Measurements from ENCODE around the gene STX11. TPM values are rescaled to one million over a fixed set of nuclear protein-coding genes. Genes with fewer than 3 reads are reported as not detected.

STX11 gene
- polyA plus RNA-seq, 4 donors, result 1.0 to 4.4 (median 3.2) TPM; not detected in 1

- Histone ChIP-seq H3K4me1 (ENCODE audit: control insufficient read depth in 3 of 3, insufficient read depth in 2 of 3, low read depth in 1 of 3, low read length in 2 of 3) (no peaks in the 10 kb centered on the region), H3K27ac (ENCODE audit: low read depth in 1 of 3, low read length in 2 of 3) (no peak overlapping the region), H3K4me3 (ENCODE audit: low read depth in 1 of 3, low read length in 3 of 3) (no peak overlapping the region), H3K27me3 (ENCODE audit: control insufficient read depth in 3 of 3, insufficient read depth in 3 of 3, low read length in 3 of 3) (no peaks in the 10 kb centered on the region), H3K36me3 (ENCODE audit: control insufficient read depth in 3 of 3, insufficient read depth in 2 of 3, low read depth in 1 of 3, low read length in 3 of 3) (no peaks in the 10 kb centered on the region), H3K9me3 (ENCODE audit: control insufficient read depth in 2 of 2, insufficient read depth in 1 of 2, low read depth in 1 of 2, low read length in 1 of 2) (no peaks in the 10 kb centered on the region)
- DNase-seq (no peak), FAIRE-seq (no peak)
- WGBS, 3 donors, result 89 to 93% (median 90%) methylated on average over 2 of the region's 2 CpGs
Measured at GRCh38 chr6:144134176-144134575, 16.1 kb upstream of the STX11 start.

- WGBS, 3 donors, result 70 to 79% (median 74%) methylated on average over 2 of the region's 2 CpGs
- DNase-seq (no peak), FAIRE-seq (no peak)
- Histone ChIP-seq H3K27ac (ENCODE audit: low read depth in 1 of 3, low read length in 2 of 3) (no peak overlapping the region), H3K27me3 (ENCODE audit: control insufficient read depth in 3 of 3, insufficient read depth in 3 of 3, low read length in 3 of 3) (no peaks in the 10 kb centered on the region), H3K4me1 (ENCODE audit: control insufficient read depth in 3 of 3, insufficient read depth in 2 of 3, low read depth in 1 of 3, low read length in 2 of 3) (no peaks in the 10 kb centered on the region), H3K4me3 (ENCODE audit: low read depth in 1 of 3, low read length in 3 of 3) (no peak overlapping the region), H3K36me3 (ENCODE audit: control insufficient read depth in 3 of 3, insufficient read depth in 2 of 3, low read depth in 1 of 3, low read length in 3 of 3) (no peaks in the 10 kb centered on the region), H3K9me3 (ENCODE audit: control insufficient read depth in 2 of 2, insufficient read depth in 1 of 2, low read depth in 1 of 2, low read length in 1 of 2) (no peaks in the 10 kb centered on the region)
Measured at GRCh38 chr6:144134737-144135136, 15.6 kb upstream of the STX11 start.

GRCh38 chr6:144138542-144138941, 11.8 kb upstream of the STX11 start:
- no peaks in the 10 kb centered on the region for H3K36me3 ChIP-seq (ENCODE audit: control insufficient read depth in 3 of 3, insufficient read depth in 2 of 3, low read depth in 1 of 3, low read length in 3 of 3)
- no peak overlapping the region for H3K4me3 ChIP-seq (ENCODE audit: low read depth in 1 of 3, low read length in 3 of 3)
- WGBS, 3 donors, result 71 to 84% (median 76%) methylated on average over 4 of the region's 4 CpGs
- FAIRE-seq (no peak), DNase-seq (no peak)
- H3K27me3 ChIP-seq (ENCODE audit: control insufficient read depth in 3 of 3, insufficient read depth in 3 of 3, low read length in 3 of 3), result no peaks in the 10 kb centered on the region
- no peaks in the 10 kb centered on the region for H3K9me3 ChIP-seq (ENCODE audit: control insufficient read depth in 2 of 2, insufficient read depth in 1 of 2, low read depth in 1 of 2, low read length in 1 of 2)
- H3K27ac ChIP-seq (ENCODE audit: low read depth in 1 of 3, low read length in 2 of 3), result no peak overlapping the region
- H3K4me1 ChIP-seq (ENCODE audit: control insufficient read depth in 3 of 3, insufficient read depth in 2 of 3, low read depth in 1 of 3, low read length in 2 of 3), result no peaks in the 10 kb centered on the region

GRCh38 chr6:144139817-144140216, 10.5 kb upstream of the STX11 start:
- no peaks in the 10 kb centered on the region for H3K4me1 ChIP-seq (ENCODE audit: control insufficient read depth in 3 of 3, insufficient read depth in 2 of 3, low read depth in 1 of 3, low read length in 2 of 3)
- FAIRE-seq, result no peak
- no peak overlapping the region for H3K27ac ChIP-seq (ENCODE audit: low read depth in 1 of 3, low read length in 2 of 3)
- no peak for DNase-seq
- H3K36me3 ChIP-seq (ENCODE audit: control insufficient read depth in 3 of 3, insufficient read depth in 2 of 3, low read depth in 1 of 3, low read length in 3 of 3), result no peaks in the 10 kb centered on the region
- H3K9me3 ChIP-seq (ENCODE audit: control insufficient read depth in 2 of 2, insufficient read depth in 1 of 2, low read depth in 1 of 2, low read length in 1 of 2), result no peaks in the 10 kb centered on the region
- no peaks in the 10 kb centered on the region for H3K27me3 ChIP-seq (ENCODE audit: control insufficient read depth in 3 of 3, insufficient read depth in 3 of 3, low read length in 3 of 3)
- 92 to 96% (median 93%) methylated on average over 3 of the region's 3 CpGs for WGBS, 3 donors
- H3K4me3 ChIP-seq (ENCODE audit: low read depth in 1 of 3, low read length in 3 of 3), result no peak overlapping the region

- H3K27me3 ChIP-seq (ENCODE audit: control insufficient read depth in 3 of 3, insufficient read depth in 3 of 3, low read length in 3 of 3), result no peaks in the 10 kb centered on the region
- no peaks in the 10 kb centered on the region for H3K9me3 ChIP-seq (ENCODE audit: control insufficient read depth in 2 of 2, insufficient read depth in 1 of 2, low read depth in 1 of 2, low read length in 1 of 2)
- no peak overlapping the region for H3K4me3 ChIP-seq (ENCODE audit: low read depth in 1 of 3, low read length in 3 of 3)
- H3K27ac ChIP-seq (ENCODE audit: low read depth in 1 of 3, low read length in 2 of 3), result no peak overlapping the region
- FAIRE-seq (no peak), DNase-seq (no peak)
- H3K4me1 ChIP-seq (ENCODE audit: control insufficient read depth in 3 of 3, insufficient read depth in 2 of 3, low read depth in 1 of 3, low read length in 2 of 3), result no peaks in the 10 kb centered on the region
- no peaks in the 10 kb centered on the region for H3K36me3 ChIP-seq (ENCODE audit: control insufficient read depth in 3 of 3, insufficient read depth in 2 of 3, low read depth in 1 of 3, low read length in 3 of 3)
- 65 to 76% (median 73%) methylated on average over 2 of the region's 2 CpGs for WGBS, 3 donors
Measured at GRCh38 chr6:144140867-144141266, 9.4 kb upstream of the STX11 start.

- FAIRE-seq (no peak), DNase-seq (no peak)
- no peaks in the 10 kb centered on the region for H3K27me3 ChIP-seq (ENCODE audit: control insufficient read depth in 3 of 3, insufficient read depth in 3 of 3, low read length in 3 of 3)
- H3K9me3 ChIP-seq (ENCODE audit: control insufficient read depth in 2 of 2, insufficient read depth in 1 of 2, low read depth in 1 of 2, low read length in 1 of 2), result no peaks in the 10 kb centered on the region
- WGBS, 3 donors, result 68 to 83% (median 79%) methylated on average over 2 of the region's 2 CpGs
- H3K27ac ChIP-seq (ENCODE audit: low read depth in 1 of 3, low read length in 2 of 3), result no peak overlapping the region
- no peak overlapping the region for H3K4me3 ChIP-seq (ENCODE audit: low read depth in 1 of 3, low read length in 3 of 3)
- H3K36me3 ChIP-seq (ENCODE audit: control insufficient read depth in 3 of 3, insufficient read depth in 2 of 3, low read depth in 1 of 3, low read length in 3 of 3), result no peaks in the 10 kb centered on the region
- no peaks in the 10 kb centered on the region for H3K4me1 ChIP-seq (ENCODE audit: control insufficient read depth in 3 of 3, insufficient read depth in 2 of 3, low read depth in 1 of 3, low read length in 2 of 3)
Measured at GRCh38 chr6:144141470-144141869, 8.8 kb upstream of the STX11 start.

- no peaks in the 10 kb centered on the region for H3K9me3 ChIP-seq (ENCODE audit: control insufficient read depth in 2 of 2, insufficient read depth in 1 of 2, low read depth in 1 of 2, low read length in 1 of 2)
- FAIRE-seq (no peak), DNase-seq (no peak)
- whole genome bisulfite sequencing, 3 donors, result 95 to 100% (median 98%) methylated on average over 1 of the region's 1 CpG
- H3K27ac ChIP-seq (ENCODE audit: low read depth in 1 of 3, low read length in 2 of 3), result no peak overlapping the region
- peaks cover 0 to 7% (median 0%) of the 10 kb centered on the region in 3 donors for H3K27me3 ChIP-seq (ENCODE audit: control insufficient read depth in 3 of 3, insufficient read depth in 3 of 3, low read length in 3 of 3)
- H3K4me3 ChIP-seq (ENCODE audit: low read depth in 1 of 3, low read length in 3 of 3), result no peak overlapping the region
- H3K36me3 ChIP-seq (ENCODE audit: control insufficient read depth in 3 of 3, insufficient read depth in 2 of 3, low read depth in 1 of 3, low read length in 3 of 3), result no peaks in the 10 kb centered on the region
- no peaks in the 10 kb centered on the region for H3K4me1 ChIP-seq (ENCODE audit: control insufficient read depth in 3 of 3, insufficient read depth in 2 of 3, low read depth in 1 of 3, low read length in 2 of 3)
Measured at GRCh38 chr6:144143106-144143505, 7.2 kb upstream of the STX11 start.

GRCh38 chr6:144143878-144144277, 6.4 kb upstream of the STX11 start:
- H3K36me3 ChIP-seq (ENCODE audit: control insufficient read depth in 3 of 3, insufficient read depth in 2 of 3, low read depth in 1 of 3, low read length in 3 of 3), result no peaks in the 10 kb centered on the region
- no peaks in the 10 kb centered on the region for H3K9me3 ChIP-seq (ENCODE audit: control insufficient read depth in 2 of 2, insufficient read depth in 1 of 2, low read depth in 1 of 2, low read length in 1 of 2)
- H3K4me1 ChIP-seq (ENCODE audit: control insufficient read depth in 3 of 3, insufficient read depth in 2 of 3, low read depth in 1 of 3, low read length in 2 of 3), result no peaks in the 10 kb centered on the region
- H3K4me3 ChIP-seq (ENCODE audit: low read depth in 1 of 3, low read length in 3 of 3), result no peak overlapping the region
- DNase-seq (no peak), FAIRE-seq (no peak)
- H3K27ac ChIP-seq (ENCODE audit: low read depth in 1 of 3, low read length in 2 of 3), result no peak overlapping the region
- peaks cover 0 to 11% (median 0%) of the 10 kb centered on the region in 3 donors for H3K27me3 ChIP-seq (ENCODE audit: control insufficient read depth in 3 of 3, insufficient read depth in 3 of 3, low read length in 3 of 3)

- Histone ChIP-seq H3K36me3 (ENCODE audit: control insufficient read depth in 3 of 3, insufficient read depth in 2 of 3, low read depth in 1 of 3, low read length in 3 of 3) (no peaks in the 10 kb centered on the region), H3K4me3 (ENCODE audit: low read depth in 1 of 3, low read length in 3 of 3) (no peak overlapping the region), H3K27ac (ENCODE audit: low read depth in 1 of 3, low read length in 2 of 3) (no peak overlapping the region), H3K4me1 (ENCODE audit: control insufficient read depth in 3 of 3, insufficient read depth in 2 of 3, low read depth in 1 of 3, low read length in 2 of 3) (peaks cover 0 to 2% (median 0%) of the 10 kb centered on the region in 3 donors), H3K27me3 (ENCODE audit: control insufficient read depth in 3 of 3, insufficient read depth in 3 of 3, low read length in 3 of 3) (peaks cover 0 to 22% (median 0%) of the 10 kb centered on the region in 3 donors), H3K9me3 (ENCODE audit: control insufficient read depth in 2 of 2, insufficient read depth in 1 of 2, low read depth in 1 of 2, low read length in 1 of 2) (no peaks in the 10 kb centered on the region)
- DNase-seq, result no peak
- FAIRE-seq, result no peak
- WGBS, 3 donors, result 69 to 94% (median 86%) methylated on average over 1 of the region's 1 CpG
Measured at GRCh38 chr6:144144996-144145395, 5.3 kb upstream of the STX11 start.
